ENCODE measurements around the gene ACTRT2. TPM values are rescaled to one million over a fixed set of nuclear protein-coding genes. Genes with fewer than 3 reads are reported as not detected.

Gene ACTRT2
- total and polyA plus RNA-seq, 7 experiments from 2014 or later = not detected

- H3K36me3 Mint-ChIP-seq = peaks cover 0 to 6% (median 5%) of the 10 kb centered on the region in 5 donors
- no peak overlapping the region for H3K4me3 ChIP-seq (ENCODE audit: low read length)
- POLR2A ChIA-PET = no interaction called here
- intact Hi-C loops (cut with micrococcal nuclease) = no loop called here
- no peaks in the 10 kb centered on the region for H3K4me1 ChIP-seq (ENCODE audit: control insufficient read depth in 2 of 2, insufficient read depth in 2 of 2, low read length in 2 of 2)
- no peak for ATAC-seq
- no peaks in the 10 kb centered on the region for H3K9me3 ChIP-seq (ENCODE audit: control insufficient read depth in 2 of 3, low read length in 3 of 3)
- DNase-seq = no peak
- peaks cover 0 to 14% (median 5%) of the 10 kb centered on the region in 5 donors for H3K27me3 Mint-ChIP-seq
- CTCF ChIA-PET = no interaction called here
- peaks cover 0 to 4% (median 0%) of the 10 kb centered on the region in 7 donors for H3K4me1 Mint-ChIP-seq
- H3K9me3 Mint-ChIP-seq = peaks cover 0 to 8% (median 2%) of the 10 kb centered on the region in 11 donors
- no peaks in the 10 kb centered on the region for H3K36me3 ChIP-seq (ENCODE audit: control insufficient read depth in 2 of 3, insufficient read depth in 3 of 3, low read length in 3 of 3)
- H3K27ac ChIP-seq (ENCODE audit: low read depth, low read length) = no peak overlapping the region
- no peak overlapping the region for H3K27ac Mint-ChIP-seq
- no peak overlapping the region for H3K4me3 Mint-ChIP-seq
- no peaks in the 10 kb centered on the region for H3K27me3 ChIP-seq (ENCODE audit: control insufficient read depth in 2 of 2, insufficient read depth in 2 of 2, low read length in 2 of 2)
Observed at GRCh38 chr1:3052501-3052900, 31.2 kb downstream of the ACTRT2 start.

- no peak overlapping the region for H3K27ac Mint-ChIP-seq
- peaks cover 0 to 4% (median 0%) of the 10 kb centered on the region in 7 donors for H3K4me1 Mint-ChIP-seq
- no peaks in the 10 kb centered on the region for H3K4me1 ChIP-seq (ENCODE audit: control insufficient read depth in 2 of 2, insufficient read depth in 2 of 2, low read length in 2 of 2)
- no peaks in the 10 kb centered on the region for H3K27me3 ChIP-seq (ENCODE audit: control insufficient read depth in 2 of 2, insufficient read depth in 2 of 2, low read length in 2 of 2)
- H3K36me3 Mint-ChIP-seq = peaks cover 0 to 6% (median 5%) of the 10 kb centered on the region in 5 donors
- H3K9me3 ChIP-seq (ENCODE audit: control insufficient read depth in 2 of 3, low read length in 3 of 3) = no peaks in the 10 kb centered on the region
- H3K9me3 Mint-ChIP-seq = peaks cover 0 to 8% (median 2%) of the 10 kb centered on the region in 11 donors
- no peak overlapping the region for H3K27ac ChIP-seq (ENCODE audit: low read depth, low read length)
- no peak for DNase-seq
- no peak for ATAC-seq
- ChIA-PET POLR2A (no interaction called here), CTCF (no interaction called here)
- no peak overlapping the region for H3K4me3 ChIP-seq (ENCODE audit: low read length)
- peaks cover 0 to 14% (median 5%) of the 10 kb centered on the region in 5 donors for H3K27me3 Mint-ChIP-seq
- H3K36me3 ChIP-seq (ENCODE audit: control insufficient read depth in 2 of 3, insufficient read depth in 3 of 3, low read length in 3 of 3) = no peaks in the 10 kb centered on the region
- intact Hi-C loops (cut with micrococcal nuclease) = no loop called here
- no peak overlapping the region for H3K4me3 Mint-ChIP-seq
Observed at GRCh38 chr1:3053366-3053980, 32.2 kb downstream of the ACTRT2 start.

GRCh38 chr1:3053986-3054385, 32.7 kb downstream of the ACTRT2 start:
- no peaks in the 10 kb centered on the region for H3K36me3 ChIP-seq (ENCODE audit: control insufficient read depth in 2 of 3, insufficient read depth in 3 of 3, low read length in 3 of 3)
- DNase-seq (no peak), ATAC-seq (no peak)
- no peaks in the 10 kb centered on the region for H3K27me3 ChIP-seq (ENCODE audit: control insufficient read depth in 2 of 2, insufficient read depth in 2 of 2, low read length in 2 of 2)
- intact Hi-C loops (cut with micrococcal nuclease) = no loop called here
- no peak overlapping the region for H3K4me3 Mint-ChIP-seq
- H3K27me3 Mint-ChIP-seq = peaks cover 0 to 14% (median 5%) of the 10 kb centered on the region in 5 donors
- peaks cover 0 to 8% (median 2%) of the 10 kb centered on the region in 11 donors for H3K9me3 Mint-ChIP-seq
- H3K4me3 ChIP-seq (ENCODE audit: low read length) = no peak overlapping the region
- CTCF ChIA-PET = no interaction called here
- POLR2A ChIA-PET = no interaction called here
- peaks cover 0 to 6% (median 5%) of the 10 kb centered on the region in 5 donors for H3K36me3 Mint-ChIP-seq
- H3K4me1 ChIP-seq (ENCODE audit: control insufficient read depth in 2 of 2, insufficient read depth in 2 of 2, low read length in 2 of 2) = no peaks in the 10 kb centered on the region
- H3K27ac Mint-ChIP-seq = no peak overlapping the region
- H3K4me1 Mint-ChIP-seq = peaks cover 0 to 4% (median 0%) of the 10 kb centered on the region in 7 donors
- no peak overlapping the region for H3K27ac ChIP-seq (ENCODE audit: low read depth, low read length)
- H3K9me3 ChIP-seq (ENCODE audit: control insufficient read depth in 2 of 3, low read length in 3 of 3) = no peaks in the 10 kb centered on the region

- Mint-ChIP-seq H3K4me1 (peaks cover 0 to 4% (median 0%) of the 10 kb centered on the region in 7 donors), H3K4me3 (no peak overlapping the region), H3K27ac (no peak overlapping the region), H3K27me3 (peaks cover 0 to 14% (median 5%) of the 10 kb centered on the region in 5 donors), H3K36me3 (peaks cover 0 to 6% (median 5%) of the 10 kb centered on the region in 5 donors), H3K9me3 (peaks cover 0 to 8% (median 4%) of the 10 kb centered on the region in 11 donors)
- ChIA-PET CTCF (no interaction called here), POLR2A (no interaction called here)
- H3K9me3 ChIP-seq (ENCODE audit: control insufficient read depth in 2 of 3, low read length in 3 of 3) = no peaks in the 10 kb centered on the region
- no peak overlapping the region for H3K27ac ChIP-seq (ENCODE audit: low read depth, low read length)
- no peaks in the 10 kb centered on the region for H3K36me3 ChIP-seq (ENCODE audit: control insufficient read depth in 2 of 3, insufficient read depth in 3 of 3, low read length in 3 of 3)
- DNase-seq = no peak
- intact Hi-C loops (cut with micrococcal nuclease) = no loop called here
- no peaks in the 10 kb centered on the region for H3K4me1 ChIP-seq (ENCODE audit: control insufficient read depth in 2 of 2, insufficient read depth in 2 of 2, low read length in 2 of 2)
- no peaks in the 10 kb centered on the region for H3K27me3 ChIP-seq (ENCODE audit: control insufficient read depth in 2 of 2, insufficient read depth in 2 of 2, low read length in 2 of 2)
- no peak overlapping the region for H3K4me3 ChIP-seq (ENCODE audit: low read length)
- no peak for ATAC-seq
Observed at GRCh38 chr1:3054474-3054873, 33.2 kb downstream of the ACTRT2 start.

GRCh38 chr1:3055051-3055450, 33.8 kb downstream of the ACTRT2 start:
- H3K27me3 ChIP-seq (ENCODE audit: control insufficient read depth in 2 of 2, insufficient read depth in 2 of 2, low read length in 2 of 2) = no peaks in the 10 kb centered on the region
- CTCF ChIA-PET = no interaction called here
- no peak overlapping the region for H3K4me3 Mint-ChIP-seq
- ATAC-seq = no peak
- H3K36me3 Mint-ChIP-seq = peaks cover 0 to 6% (median 5%) of the 10 kb centered on the region in 5 donors
- intact Hi-C loops (cut with micrococcal nuclease) = no loop called here
- no peak overlapping the region for H3K27ac ChIP-seq (ENCODE audit: low read depth, low read length)
- peaks cover 0 to 4% (median 0%) of the 10 kb centered on the region in 7 donors for H3K4me1 Mint-ChIP-seq
- H3K36me3 ChIP-seq (ENCODE audit: control insufficient read depth in 2 of 3, insufficient read depth in 3 of 3, low read length in 3 of 3) = no peaks in the 10 kb centered on the region
- no peak for DNase-seq
- H3K27ac Mint-ChIP-seq = no peak overlapping the region
- no peaks in the 10 kb centered on the region for H3K4me1 ChIP-seq (ENCODE audit: control insufficient read depth in 2 of 2, insufficient read depth in 2 of 2, low read length in 2 of 2)
- H3K27me3 Mint-ChIP-seq = peaks cover 0 to 14% (median 5%) of the 10 kb centered on the region in 5 donors
- no peaks in the 10 kb centered on the region for H3K9me3 ChIP-seq (ENCODE audit: control insufficient read depth in 2 of 3, low read length in 3 of 3)
- H3K9me3 Mint-ChIP-seq = peaks cover 0 to 8% (median 4%) of the 10 kb centered on the region in 11 donors
- POLR2A ChIA-PET = no interaction called here
- H3K4me3 ChIP-seq (ENCODE audit: low read length) = no peak overlapping the region

- Histone ChIP-seq H3K36me3 (ENCODE audit: control insufficient read depth in 2 of 3, insufficient read depth in 3 of 3, low read length in 3 of 3) (no peaks in the 10 kb centered on the region), H3K9me3 (ENCODE audit: control insufficient read depth in 2 of 3, low read length in 3 of 3) (no peaks in the 10 kb centered on the region), H3K4me1 (ENCODE audit: control insufficient read depth in 2 of 2, insufficient read depth in 2 of 2, low read length in 2 of 2) (no peaks in the 10 kb centered on the region), H3K4me3 (ENCODE audit: low read length) (no peak overlapping the region), H3K27me3 (ENCODE audit: control insufficient read depth in 2 of 2, insufficient read depth in 2 of 2, low read length in 2 of 2) (no peaks in the 10 kb centered on the region), H3K27ac (ENCODE audit: low read depth, low read length) (no peak overlapping the region)
- no peak overlapping the region for H3K27ac Mint-ChIP-seq
- DNase-seq (no peak), ATAC-seq (no peak)
- no peak overlapping the region for H3K4me3 Mint-ChIP-seq
- peaks cover 0 to 8% (median 0%) of the 10 kb centered on the region in 7 donors for H3K4me1 Mint-ChIP-seq
- H3K36me3 Mint-ChIP-seq = peaks cover 0 to 6% (median 5%) of the 10 kb centered on the region in 5 donors
- POLR2A ChIA-PET = no interaction called here
- H3K9me3 Mint-ChIP-seq = peaks cover 0 to 7% (median 4%) of the 10 kb centered on the region in 11 donors
- intact Hi-C loops (cut with micrococcal nuclease) = no loop called here
- CTCF ChIA-PET = no interaction called here
- H3K27me3 Mint-ChIP-seq = peaks cover 0 to 14% (median 5%) of the 10 kb centered on the region in 5 donors
Observed at GRCh38 chr1:3056641-3057040, 35.4 kb downstream of the ACTRT2 start.
